Osteoblast (primary cell): ENCODE data around the gene DNAJB5. TPM values are rescaled to one million over a fixed set of nuclear protein-coding genes. Genes with fewer than 3 reads are reported as not detected.
A peak's percentile ranks its signal among the peaks of the same experiment; 100 is the strongest.

Experiments
- DNase-seq: peaks from one replicate; pipeline ENCODE4 v3.0.0; 2011; ENCODE audit warnings: low spot score, mixed read lengths; ENCODE audit not compliant: insufficient read length; ENCODE audit errors: missing footprints
- H2AFZ ChIP-seq: 2 replicates; pipeline ENCODE4 v1.6.0; 2011; ENCODE audit warnings: mild to moderate bottlenecking, low read length
- H3K27ac ChIP-seq: 2 replicates; pipeline ENCODE4 v1.5.1; 2011; ENCODE audit warnings: mild to moderate bottlenecking, low read depth, low read length, moderate library complexity
- H3K27me3 ChIP-seq: 2 replicates; pipeline ENCODE4 v1.6.0; 2012; ENCODE audit warnings: mild to moderate bottlenecking, control low read depth, inconsistent platforms, low read length, moderate library complexity; ENCODE audit not compliant: insufficient read depth
- H3K36me3 ChIP-seq: 2 replicates; pipeline ENCODE4 v1.5.1; 2011; ENCODE audit warnings: mild to moderate bottlenecking, low read length, control low read depth, moderate library complexity; ENCODE audit not compliant: insufficient read depth
- H3K4me1 ChIP-seq: 2 replicates; pipeline ENCODE4 v1.5.1; 2011; ENCODE audit warnings: mild to moderate bottlenecking, low read length, control low read depth, moderate library complexity; ENCODE audit not compliant: insufficient read depth
- H3K4me2 ChIP-seq: 2 replicates; pipeline ENCODE4 v1.6.0; 2011; ENCODE audit warnings: mild to moderate bottlenecking, low read length; ENCODE audit not compliant: insufficient read depth
- H3K4me3 ChIP-seq: fragments of 200-600 bp; sonication (generic); 3 replicates; pipeline ENCODE4 v1.5.1; 2012; ENCODE audit warnings: mild to moderate bottlenecking, low read length, inconsistent platforms; ENCODE audit not compliant: insufficient read depth
- H3K79me2 ChIP-seq: 2 replicates; pipeline ENCODE4 v1.6.0; 2012; ENCODE audit warnings: mild to moderate bottlenecking, low read length, control low read depth, inconsistent platforms; ENCODE audit not compliant: insufficient read depth
- H3K9me3 ChIP-seq: 2 replicates; pipeline ENCODE4 v1.5.1; 2011; ENCODE audit warnings: low read depth, low read length, control low read depth
- H4K20me1 ChIP-seq: 2 replicates; pipeline ENCODE4 v1.6.0; 2012; ENCODE audit warnings: mild to moderate bottlenecking, low read length, control low read depth; ENCODE audit not compliant: insufficient read depth
- total RNA-seq: library from RNA; depleted of rRNA; stranded (reverse); fragments of >200 nt; gene quantifications from 2 replicates; pipeline ENCODE4 v1.2.3, GENCODE V29; 2012
- TF ChIP-seq, protein P1 (sequence below): IDR thresholded peaks from 2 replicates; pipeline ENCODE4 v1.5.1; 2011; ENCODE audit warnings: mild to moderate bottlenecking, low read depth, low read length, moderate library complexity; ENCODE audit errors: extremely low read depth

Gene DNAJB5
- total RNA-seq, 1 donor = 12.7 TPM

- peaks cover 2% of the 10 kb centered on the region for H4K20me1 ChIP-seq
- H3K27ac ChIP-seq = peak overlapping the region; percentile 80
- peak; percentile 95 for DNase-seq
- no peak overlapping the region for H3K4me2 ChIP-seq
- peaks cover 21% of the 10 kb centered on the region for H3K36me3 ChIP-seq
- no peak overlapping the region for H3K4me3 ChIP-seq
- peaks cover 12% of the 10 kb centered on the region for H3K79me2 ChIP-seq
- peaks cover 59% of the 10 kb centered on the region for H3K4me1 ChIP-seq
- TF ChIP-seq, protein P1, sequence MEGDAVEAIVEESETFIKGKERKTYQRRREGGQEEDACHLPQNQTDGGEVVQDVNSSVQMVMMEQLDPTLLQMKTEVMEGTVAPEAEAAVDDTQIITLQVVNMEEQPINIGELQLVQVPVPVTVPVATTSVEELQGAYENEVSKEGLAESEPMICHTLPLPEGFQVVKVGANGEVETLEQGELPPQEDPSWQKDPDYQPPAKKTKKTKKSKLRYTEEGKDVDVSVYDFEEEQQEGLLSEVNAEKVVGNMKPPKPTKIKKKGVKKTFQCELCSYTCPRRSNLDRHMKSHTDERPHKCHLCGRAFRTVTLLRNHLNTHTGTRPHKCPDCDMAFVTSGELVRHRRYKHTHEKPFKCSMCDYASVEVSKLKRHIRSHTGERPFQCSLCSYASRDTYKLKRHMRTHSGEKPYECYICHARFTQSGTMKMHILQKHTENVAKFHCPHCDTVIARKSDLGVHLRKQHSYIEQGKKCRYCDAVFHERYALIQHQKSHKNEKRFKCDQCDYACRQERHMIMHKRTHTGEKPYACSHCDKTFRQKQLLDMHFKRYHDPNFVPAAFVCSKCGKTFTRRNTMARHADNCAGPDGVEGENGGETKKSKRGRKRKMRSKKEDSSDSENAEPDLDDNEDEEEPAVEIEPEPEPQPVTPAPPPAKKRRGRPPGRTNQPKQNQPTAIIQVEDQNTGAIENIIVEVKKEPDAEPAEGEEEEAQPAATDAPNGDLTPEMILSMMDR = peak; percentile 69
- no peak overlapping the region for H2AFZ ChIP-seq
- no peaks in the 10 kb centered on the region for H3K9me3 ChIP-seq
- no peaks in the 10 kb centered on the region for H3K27me3 ChIP-seq
These were observed 4.8 kb downstream of the DNAJB5 start for GRCh38 chr9:34994260-34994899.

DNA sequence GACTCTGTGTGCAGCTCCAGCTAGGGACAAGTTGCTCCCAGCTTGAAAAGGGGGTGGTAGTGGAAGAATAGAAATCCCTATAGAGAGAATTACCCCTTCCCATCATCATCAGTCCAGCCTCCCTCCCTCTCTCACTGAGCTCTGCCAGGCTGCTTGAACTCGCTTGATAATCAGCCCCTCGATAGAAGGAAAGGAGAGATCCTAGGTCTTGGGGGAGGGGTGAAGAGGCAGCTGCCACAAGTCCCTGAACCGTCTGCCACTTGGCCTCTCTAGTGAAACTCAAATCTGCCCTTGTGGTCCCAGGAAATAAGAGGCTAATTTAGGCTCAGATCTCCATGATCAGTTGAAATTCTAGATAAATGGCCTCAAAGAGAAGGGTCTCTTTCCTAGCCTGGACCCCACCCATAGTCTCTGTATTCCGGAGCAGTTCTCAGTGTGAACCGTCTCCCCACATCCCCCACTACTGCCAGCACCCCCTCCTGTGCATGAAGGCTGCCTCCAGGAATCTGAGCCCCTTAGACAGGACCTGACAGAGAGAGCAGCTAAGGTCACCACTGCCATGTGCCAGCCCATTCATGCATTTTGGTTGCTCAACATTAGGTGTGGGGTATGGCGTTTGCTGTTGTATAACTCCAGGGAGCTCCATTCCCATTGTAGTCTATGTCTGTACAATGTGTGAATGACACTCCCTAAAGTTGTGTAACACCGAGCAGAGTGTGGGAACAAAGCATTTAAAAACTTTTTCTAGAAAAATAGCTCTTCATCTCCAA lies 5.5 kb downstream of the DNAJB5 start:
- Histone ChIP-seq H3K36me3 (peaks cover 24% of the 10 kb centered on the region), H2AFZ (no peak overlapping the region), H3K4me1 (peaks cover 59% of the 10 kb centered on the region)

GRCh38 chr9:34995670-34996060 lies 6.1 kb downstream of the DNAJB5 start:
- Histone ChIP-seq H3K79me2 (peaks cover 6% of the 10 kb centered on the region), H3K27me3 (no peaks in the 10 kb centered on the region), H3K4me1 (peaks cover 56% of the 10 kb centered on the region), H3K4me3 (peak overlapping the region; percentile 16), H3K36me3 (peaks cover 29% of the 10 kb centered on the region), H3K9me3 (no peaks in the 10 kb centered on the region), H3K27ac (peak overlapping the region; percentile 80), H4K20me1 (no peaks in the 10 kb centered on the region), H3K4me2 (no peak overlapping the region), H2AFZ (no peak overlapping the region)
- DNase-seq = no peak
- TF ChIP-seq, protein P1 = no peak

More for the DNA sequence above, 5.5 kb downstream of the DNAJB5 start:
- DNase-seq = no peak
- TF ChIP-seq, protein P1 = no peak
- Histone ChIP-seq H3K79me2 (peaks cover 12% of the 10 kb centered on the region), H3K4me2 (no peak overlapping the region), H3K27me3 (no peaks in the 10 kb centered on the region), H3K4me3 (peak overlapping the region; percentile 16), H3K9me3 (no peaks in the 10 kb centered on the region), H3K27ac (peak overlapping the region; percentile 80), H4K20me1 (peaks cover 2% of the 10 kb centered on the region)
